ENCODE data around the gene GUCY2D.
A peak's percentile ranks its signal among the peaks of the same experiment; 100 is the strongest.
"Not testable (repeated sequence)": the region's sequence is repeated elsewhere in the genome, so short reads cannot be mapped to it uniquely, and the experiment has no call there.

Gene GUCY2D

DNA sequence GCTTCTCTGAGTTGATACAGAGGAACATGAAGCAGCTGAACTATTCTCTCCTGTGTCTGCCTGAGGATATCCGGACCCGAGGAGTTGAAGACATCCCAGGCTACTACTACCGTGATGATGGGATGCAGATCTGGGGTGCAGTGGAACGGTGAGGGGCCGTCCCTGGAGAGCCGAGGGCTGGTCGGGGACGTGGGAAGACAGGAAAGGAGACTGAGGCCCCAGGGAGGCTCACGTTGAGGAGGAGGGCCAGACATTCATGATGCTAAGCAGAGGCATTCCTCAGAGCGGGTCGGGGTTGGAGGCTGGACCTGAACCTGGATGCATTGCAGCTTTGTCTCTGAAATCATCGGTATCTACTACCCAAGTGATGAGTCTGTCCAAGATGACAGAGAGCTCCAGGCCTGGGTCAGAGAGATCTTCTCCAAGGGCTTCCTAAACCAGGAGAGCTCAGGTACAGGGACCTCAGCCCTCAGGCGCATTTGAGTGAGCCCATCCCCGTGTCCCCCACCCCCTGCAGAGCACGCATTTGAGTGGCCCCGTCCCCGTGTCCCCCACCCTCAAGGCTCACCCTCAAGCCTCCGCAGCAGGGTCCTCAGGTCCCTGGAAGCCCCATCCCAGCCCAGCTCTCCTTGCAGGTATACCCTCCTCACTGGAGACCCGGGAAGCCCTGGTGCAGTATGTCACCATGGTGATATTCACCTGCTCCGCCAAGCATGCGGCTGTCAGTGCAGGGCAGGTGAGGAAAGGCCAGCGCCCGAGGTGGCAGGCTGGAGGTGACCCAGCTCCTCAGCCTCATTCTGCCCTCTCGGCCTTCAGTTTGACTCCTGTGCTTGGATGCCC, 44.7 kb downstream of the GUCY2D start:
- no peak for FAIRE-seq

DNA sequence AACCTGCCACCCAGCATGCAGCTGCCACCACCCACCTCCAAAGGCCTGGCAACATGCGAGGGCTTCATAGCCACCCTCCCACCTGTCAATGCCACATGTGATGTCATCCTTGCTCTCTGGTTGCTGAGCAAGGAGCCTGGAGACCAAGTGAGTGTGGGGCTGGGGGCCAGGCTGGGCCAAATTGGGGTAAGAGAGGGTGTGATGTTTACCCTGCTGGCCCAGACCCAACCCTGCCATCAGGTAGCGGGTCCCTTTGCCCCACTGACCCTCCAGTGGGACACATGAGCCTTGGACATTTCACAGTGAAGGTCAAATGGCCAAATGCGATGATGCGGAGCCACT, 45.3 kb downstream of the GUCY2D start:
- no peak for FAIRE-seq

DNA sequence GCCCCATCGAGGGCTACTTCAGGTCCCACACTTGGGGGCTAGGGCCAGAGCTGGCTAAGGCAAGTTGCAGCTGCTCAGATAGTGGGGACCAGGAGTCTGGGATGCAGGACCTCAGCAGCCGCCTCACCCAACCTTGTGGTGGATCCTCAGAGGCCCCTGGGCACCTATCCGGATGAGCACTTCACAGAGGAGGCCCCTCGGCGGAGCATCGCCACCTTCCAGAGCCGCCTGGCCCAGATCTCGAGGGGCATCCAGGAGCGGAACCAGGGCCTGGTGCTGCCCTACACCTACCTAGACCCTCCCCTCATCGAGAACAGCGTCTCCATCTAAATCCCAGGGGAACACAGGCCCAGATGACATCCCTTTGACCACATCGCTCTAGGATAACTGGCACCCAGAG, 45.8 kb downstream of the GUCY2D start:
- no peak for FAIRE-seq

DNA sequence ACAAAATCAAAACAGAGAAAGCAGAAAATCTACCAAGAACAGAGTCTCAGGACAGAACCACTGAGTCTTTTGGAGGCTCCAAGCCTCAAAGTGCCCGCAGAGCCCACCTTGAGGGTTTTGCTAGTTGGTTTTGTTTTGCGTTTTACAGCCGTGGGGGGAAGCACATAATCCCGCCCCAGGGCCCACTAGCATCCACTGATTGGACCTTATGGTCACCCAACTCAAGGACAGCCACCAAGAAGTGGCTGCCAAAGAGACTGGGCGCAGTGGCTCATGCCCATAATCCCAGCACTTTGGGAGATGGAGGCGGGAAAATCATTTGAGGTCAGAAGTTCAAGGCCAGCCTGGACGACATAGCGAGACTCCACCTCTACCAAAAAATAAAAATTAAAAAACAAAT, 46.3 kb downstream of the GUCY2D start:
- no peak for FAIRE-seq

DNA sequence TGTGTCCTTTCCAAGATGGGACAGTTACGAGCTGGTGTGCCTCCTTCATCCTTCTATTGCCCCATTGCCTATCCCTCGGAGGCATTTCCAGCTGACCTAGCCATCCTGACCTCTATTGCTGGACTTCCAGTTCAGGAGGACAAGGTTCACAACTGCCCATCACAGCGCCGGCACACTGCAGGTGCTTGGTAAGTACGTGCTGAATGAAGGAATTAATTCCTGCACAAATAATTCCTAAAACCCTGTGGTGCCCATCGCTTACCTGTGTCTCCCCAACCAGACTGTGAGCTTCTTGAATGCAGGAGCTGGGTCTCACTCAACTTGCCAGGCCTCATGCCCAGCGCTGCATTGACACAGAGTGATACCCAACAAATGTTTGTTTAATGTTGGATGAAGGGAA, 49.4 kb downstream of the GUCY2D start:
- FAIRE-seq, result no peak

DNA sequence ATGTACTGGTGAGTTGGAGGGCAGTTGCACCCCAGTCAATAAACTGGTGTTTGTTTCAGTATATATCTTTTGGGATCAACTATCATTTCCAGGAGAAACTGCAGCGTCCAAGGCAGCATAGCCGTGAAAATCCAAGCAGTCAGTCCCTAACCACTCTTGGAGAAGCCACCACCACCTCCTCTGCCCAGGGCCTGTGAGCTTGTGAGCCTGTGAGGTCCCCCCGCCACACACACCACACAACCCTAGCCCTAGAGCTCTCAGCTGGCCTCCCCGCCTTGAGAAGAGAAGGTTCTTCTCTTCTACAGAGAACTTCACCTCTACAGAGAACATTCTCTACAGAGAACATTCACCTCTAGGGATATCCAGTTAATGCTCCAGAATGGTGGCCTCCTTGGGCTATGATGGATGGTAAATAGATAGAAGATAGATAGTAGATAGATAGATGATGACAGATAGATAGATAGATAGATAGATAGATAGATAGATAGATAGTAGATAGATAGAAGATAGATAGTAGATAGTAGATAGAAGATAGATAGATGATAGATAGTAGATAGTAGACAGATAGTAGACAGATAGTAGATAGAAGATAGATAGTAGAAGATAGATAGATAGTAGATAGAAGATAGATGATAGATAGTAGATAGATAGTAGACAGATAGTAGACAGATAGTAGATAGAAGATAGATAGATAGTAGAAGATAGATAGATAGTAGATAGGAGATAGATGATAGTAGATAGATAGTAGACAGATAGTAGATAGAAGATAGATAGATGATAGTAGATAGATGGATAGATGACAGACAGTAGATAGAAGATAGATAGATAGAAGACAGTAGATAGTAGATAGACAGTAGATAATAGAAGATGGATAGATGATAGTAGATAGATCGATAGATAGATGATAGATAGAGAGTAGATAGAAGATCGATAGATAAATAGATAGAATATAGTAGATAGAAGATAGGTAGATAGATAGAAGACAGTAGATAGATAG, 50.1 kb downstream of the GUCY2D start:
- FAIRE-seq, result no peak

DNA sequence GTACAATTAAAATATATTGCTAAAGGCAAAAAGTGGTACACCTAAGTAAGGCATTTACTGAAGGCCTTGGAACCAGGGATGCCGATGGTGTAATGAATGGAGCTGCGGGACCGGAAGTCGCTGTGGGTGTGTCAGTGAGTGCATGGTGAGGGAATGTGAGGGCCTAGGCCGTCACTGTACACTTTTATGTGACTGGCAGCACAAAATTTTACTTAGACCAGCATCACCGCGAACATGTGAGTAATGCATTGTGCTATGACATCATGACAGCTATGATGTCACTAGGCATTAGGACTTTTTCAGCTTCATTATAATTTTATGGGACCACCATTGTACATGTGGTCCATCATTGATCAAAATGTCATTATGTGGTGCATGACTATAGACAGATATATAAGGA, 51.2 kb downstream of the GUCY2D start:
- FAIRE-seq, result no peak

DNA sequence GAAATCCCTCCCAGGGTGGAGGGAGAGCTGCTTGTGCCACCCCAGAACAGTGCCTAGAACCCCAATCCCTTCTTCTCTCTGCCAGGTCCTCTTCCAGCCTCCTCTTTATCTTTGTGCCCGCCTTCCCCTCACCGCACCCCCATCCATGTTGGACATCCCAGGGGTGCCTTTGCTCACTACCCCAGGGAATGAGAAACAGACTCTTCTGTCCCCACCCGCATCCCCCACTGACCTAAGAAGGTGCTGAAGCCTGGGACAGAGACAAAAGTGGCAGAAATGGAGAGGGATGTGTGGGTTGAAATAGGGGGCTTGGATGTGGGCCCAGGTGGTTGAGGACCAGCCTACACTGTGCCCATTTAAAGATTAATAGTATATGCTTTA, 53.4 kb downstream of the GUCY2D start:
- no peak for FAIRE-seq

DNA sequence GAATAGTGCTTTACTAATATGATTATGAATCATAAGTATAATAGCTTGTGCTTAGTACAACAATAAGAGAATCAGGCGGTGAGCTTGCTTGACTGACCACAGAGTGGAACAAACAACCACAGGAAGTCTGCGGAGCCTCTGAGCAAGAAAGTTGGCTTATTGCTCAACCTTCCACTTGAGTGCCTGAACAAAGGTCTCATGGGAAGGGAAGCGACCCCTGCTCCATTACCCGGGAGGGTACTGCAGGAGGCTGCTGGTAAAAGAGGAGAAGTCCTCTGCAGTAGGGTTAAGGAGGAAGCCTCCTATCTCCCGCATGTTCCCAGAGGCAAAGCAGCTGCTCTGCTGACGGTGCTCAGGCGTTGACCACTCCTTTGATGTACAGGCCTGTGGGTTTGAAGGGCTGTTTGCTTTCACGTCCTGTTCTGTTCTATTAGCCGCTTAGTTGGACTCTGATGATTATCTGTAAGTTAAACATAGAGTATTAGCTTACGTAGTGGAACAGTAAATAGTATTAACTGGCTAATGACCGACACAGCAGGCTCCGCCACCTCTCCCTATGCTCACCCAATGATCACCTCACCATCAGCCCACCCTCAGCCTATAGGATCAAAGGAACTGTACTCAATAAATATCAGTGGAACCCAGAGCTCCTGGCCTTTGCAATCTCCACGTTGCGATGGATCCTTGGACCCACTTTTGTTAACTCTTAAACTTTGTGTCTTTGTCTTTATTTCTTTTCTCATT, 54.0 kb downstream of the GUCY2D start:
- no peak for FAIRE-seq

DNA sequence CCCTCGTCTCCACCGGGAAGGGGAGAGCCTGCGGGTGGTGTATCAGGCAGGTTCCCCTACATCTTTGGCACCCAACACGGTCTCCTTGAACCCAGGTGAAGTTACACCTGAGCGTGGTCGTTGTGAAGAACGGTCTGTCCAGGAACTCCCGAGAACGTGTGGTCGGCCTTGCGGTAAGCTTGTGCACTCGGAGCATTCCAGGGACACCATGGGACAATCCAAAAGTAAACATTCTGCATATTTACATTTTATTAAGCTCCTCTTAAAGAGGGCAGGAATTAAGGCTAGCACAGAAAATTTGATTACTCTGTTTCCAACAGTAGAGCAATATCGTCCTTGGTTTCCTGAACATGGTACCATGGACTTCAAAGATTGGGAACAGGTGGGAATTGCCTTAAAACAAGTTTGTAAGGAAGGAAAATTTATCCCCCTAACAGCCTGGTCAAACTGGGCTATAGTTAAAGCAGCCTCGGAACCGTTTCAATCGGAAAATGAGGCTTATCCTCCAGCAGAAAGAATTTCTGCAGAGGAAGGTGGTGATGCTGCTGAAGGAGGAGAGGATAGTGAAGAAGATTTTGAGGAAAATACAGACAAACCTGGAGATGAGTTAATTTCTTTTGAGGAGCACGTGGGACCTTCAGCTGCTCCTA, 54.7 kb downstream of the GUCY2D start:
- FAIRE-seq, result no peak

DNA sequence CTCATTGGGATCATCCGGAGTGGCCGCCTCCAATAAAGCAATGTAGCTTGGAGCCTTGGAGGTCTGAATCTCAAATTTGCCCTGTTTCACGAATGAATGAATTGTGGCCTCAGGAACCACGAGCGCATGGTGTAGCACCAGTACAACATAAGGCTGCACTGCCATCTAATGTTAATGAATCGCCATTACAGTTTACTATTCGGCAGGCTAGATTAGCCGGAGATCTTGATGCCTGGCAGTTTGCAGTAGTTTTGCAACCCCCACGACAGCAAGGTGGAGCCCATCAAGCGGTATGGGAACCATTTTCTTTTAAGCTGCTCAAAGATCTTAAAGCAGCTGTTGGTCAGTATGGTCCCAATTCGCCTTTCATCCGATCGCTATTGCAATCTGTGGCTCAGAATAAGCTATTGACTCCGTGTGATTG, 55.3 kb downstream of the GUCY2D start:
- peak; percentile 87 for FAIRE-seq

DNA sequence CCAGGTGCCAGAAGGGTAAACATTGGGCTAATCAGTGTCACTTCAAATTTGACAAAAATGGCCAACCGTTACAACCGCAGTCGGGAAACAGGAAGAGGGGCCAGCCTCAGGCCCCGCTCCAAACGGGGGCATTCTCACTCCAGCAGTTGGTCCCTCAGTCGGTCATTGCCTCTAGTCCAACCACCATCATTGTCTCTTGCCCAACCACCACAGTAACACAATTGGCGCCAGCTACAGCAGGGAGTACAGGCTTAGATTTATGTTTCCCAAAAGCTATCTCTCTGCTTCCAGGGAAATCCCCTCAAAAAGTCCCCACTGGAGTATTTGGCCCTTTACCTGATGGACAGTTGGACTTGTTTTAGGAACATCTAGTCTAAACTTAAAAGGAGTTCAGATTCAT, 56.7 kb downstream of the GUCY2D start:
- FAIRE-seq, result no peak

DNA sequence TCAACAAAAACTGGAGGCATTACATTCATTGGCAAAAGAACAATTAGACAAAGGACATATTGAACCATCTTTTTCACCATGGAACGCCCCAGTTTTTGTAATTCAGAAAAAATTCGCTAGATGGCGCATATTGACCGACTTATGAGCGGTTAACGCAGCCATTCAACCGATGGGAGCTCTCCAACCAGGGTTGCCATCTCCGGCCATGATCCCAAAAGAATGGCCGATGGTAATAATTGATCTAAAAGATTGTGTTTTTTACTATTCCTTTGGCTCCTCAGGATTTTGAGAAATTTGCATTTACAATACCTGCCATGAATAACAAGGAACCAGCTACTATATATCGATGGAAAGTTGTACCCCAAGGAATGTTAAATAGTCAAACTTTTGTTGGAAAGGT, 57.9 kb downstream of the GUCY2D start:
- peak; percentile 87 for FAIRE-seq

DNA sequence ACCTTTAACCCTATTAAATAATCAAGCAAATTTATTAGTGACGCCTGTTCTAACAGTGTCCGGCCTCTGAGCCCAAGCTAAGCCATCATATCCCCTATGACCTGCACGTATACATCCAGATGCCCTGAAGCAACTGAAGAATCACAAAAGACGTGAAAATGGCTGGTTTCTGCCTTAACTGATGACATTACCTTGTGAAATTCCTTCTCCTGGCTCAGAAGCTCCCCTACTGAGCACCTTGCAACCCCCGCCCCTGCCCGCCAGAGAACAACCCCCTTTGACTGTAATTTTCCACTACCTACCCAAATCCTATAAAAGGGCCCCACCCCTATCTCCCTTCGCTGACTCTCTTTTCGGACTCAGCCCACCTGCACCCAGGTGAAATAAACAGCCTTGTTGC, 59.4 kb downstream of the GUCY2D start:
- not testable (repeated sequence) for FAIRE-seq

DNA sequence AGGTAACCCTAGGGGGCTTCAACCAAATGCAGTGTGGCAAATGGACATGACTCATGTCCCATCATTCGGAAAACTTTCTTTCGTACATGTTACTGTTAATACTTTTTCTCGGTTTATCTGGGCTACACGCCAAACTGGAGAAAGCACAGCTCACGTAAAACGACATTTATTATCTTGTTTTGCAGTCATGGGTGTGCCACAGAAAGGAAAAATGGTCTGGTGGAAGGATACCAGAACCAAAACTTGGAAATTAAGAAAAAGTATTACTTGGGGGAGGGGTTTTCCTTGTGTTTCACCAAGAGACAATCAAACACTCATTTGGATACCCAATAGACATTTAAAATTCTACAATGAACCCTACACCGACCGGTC, 60.0 kb downstream of the GUCY2D start:
- no peak for FAIRE-seq

DNA sequence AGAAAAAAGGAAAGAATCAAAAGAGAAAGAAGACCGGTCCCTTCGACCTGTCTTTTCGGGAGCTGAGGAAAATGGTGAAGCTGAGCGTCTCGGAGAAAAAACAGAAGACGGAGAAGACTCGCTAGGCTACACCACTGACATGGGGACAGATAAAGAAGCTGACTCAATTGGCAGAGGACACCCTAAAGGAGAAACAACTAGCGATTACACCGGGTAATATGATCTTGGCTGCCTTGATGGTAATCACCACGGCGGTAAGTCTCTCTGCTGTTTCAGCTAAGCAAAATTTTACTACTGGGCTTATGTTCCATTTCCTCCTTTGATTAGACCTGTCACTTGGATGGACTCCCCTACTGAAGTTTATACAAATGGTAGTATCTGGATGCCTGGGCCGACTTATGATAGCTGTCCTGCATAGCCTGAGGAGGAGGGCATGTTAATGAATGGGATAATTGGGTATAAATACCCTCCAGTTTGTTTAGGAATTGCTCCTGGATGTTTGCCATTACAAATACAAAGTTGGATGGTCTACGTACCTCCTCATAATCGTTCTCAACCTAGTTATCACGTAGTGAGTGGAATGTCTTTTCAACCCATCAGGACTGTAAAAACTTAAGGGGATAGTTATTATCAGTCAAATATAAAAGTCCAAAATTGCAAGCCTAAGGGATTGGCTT, 60.5 kb downstream of the GUCY2D start:
- FAIRE-seq, result no peak

DNA sequence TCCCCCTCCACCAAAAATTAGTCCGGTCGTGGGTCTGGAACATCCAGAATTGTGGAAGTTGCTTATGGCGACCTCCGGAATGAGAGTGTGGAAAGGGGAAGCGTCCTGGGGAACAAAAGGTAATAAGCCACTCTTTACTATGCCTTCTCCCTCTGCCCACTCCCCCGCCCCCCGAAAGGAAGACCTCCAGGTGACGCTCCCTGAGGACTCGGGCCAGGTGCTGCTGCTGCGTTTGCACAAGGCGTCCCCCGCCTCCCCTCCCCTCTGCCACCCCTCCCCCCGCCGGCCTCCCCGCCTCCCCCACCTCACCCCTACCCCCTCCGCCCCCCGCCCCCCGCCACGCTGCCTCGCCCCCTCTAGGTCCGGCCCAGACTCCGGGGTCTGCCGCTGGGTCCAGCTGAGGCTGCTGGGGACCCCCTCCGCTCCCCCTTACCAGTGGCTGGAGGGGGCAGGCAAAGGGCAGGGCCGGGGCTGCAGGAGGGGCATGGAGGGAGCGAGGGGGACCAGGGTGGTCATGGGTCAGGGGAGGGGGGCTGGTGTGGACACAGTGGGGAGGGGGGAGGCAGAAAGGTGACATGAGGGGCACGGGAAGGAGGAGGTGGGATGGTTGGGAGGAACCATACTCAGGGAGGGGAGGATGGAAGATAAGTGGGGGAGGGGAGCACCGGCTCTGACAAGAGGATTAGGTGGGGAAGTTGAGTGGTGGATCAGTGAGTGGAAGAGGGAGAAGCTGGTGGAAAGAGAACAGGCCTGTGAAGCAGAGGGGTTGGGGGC, 61.5 kb downstream of the GUCY2D start:
- no peak for FAIRE-seq

DNA sequence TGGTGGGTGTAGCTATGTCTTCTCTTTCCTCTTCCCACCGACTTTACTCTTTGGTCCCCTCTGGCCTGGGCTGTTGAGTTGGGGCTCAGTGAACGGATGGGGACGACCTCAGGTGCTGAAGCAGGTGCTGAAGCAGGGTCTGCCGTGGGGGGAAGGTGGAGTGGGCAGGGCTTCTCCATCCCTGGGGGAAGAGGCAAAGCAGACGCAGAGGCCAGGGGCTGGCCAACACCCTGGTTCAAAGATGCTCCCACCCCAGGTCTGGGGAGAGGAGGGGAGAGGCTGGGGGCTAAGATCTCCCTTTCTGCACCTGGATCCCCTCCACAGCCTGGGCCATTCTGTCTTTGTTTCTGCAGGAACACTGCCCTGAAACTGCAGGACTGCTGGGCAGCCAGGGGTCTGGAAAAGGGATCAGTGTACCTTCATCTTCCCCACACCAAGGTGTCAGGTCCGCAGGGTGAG, 62.2 kb downstream of the GUCY2D start:
- no peak for FAIRE-seq

DNA sequence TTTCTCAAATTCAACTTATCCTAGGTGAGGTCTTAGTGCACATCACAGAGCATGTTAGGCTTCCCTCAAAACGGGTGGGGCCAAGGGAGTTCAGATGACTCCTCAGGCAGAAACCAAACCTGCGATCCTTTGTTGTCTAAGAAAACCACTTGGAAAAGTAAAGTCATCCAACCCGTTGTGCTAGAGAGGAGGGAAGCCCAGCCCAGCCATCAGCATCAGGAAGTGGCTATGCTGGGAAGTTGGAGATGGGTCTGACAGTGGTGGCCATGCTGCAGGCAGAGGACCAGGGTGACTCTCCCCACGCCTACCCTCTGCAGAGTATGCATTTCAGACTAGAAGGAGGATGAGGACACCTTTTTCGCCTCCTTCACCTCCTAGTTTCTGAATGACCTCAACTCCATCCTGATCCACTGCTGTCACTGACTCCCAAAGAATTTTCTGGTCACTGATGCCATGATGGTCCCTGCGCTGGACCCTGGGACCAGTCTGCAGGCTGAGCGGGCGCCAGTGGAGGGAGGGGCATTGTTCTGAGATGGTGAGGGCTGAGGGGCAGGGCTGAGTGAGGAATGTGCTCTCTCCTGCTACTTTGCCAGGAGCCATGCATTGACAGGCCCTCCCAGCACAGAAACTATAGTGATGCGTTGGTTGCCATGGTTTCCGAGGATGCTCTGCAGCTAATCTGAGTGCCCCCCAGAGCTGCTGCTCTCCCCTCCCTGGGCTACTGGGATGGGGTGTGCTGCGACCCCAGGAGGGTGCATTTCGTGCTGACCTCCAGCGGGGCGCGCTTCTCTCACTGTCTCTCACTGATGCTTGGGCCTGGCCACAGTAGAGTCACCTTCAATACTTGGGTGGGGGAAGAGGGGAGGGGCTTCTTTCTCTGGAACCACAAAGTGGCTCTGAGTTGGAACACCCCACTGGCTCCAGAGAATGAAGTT, 64.7 kb downstream of the GUCY2D start:
- FAIRE-seq, result no peak

DNA sequence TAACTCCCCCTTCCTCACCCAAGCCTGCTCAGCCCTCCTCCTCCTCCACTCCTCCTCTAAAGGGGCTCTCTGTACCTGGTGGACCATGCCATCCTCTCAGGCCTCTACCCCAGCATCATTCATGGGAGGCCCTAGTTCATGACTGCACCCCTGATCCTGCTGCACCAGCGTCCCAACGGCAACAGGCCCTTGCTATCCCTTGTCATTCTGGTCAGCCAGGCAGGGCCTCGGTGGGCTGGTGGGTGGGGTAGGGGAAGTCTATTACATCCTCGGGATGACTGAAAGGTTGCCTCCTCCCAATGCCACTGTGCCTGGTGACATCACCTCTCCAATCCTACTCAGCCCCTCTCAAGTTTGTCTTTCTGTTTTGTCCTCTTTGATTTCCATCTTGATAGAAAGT, 65.4 kb downstream of the GUCY2D start:
- no peak for FAIRE-seq

Measured in TTC549 (cell line).